GM12865 (cell line): ENCODE data around the gene DARS1.
"Not testable (repeated sequence)": the region's sequence is repeated elsewhere in the genome, so short reads cannot be mapped to it uniquely, and the experiment has no call there.

ENCODE experiments used
- DNase-seq: peaks from one replicate; pipeline ENCODE4 v3.0.0; 2010; ENCODE audit warnings: low read depth
- H3K4me3 ChIP-seq: 2 replicates; pipeline ENCODE4 v1.5.1; 2011; ENCODE audit warnings: mild to moderate bottlenecking, low read depth, low read length, control low read depth
- CTCF ChIP-seq: IDR thresholded peaks from 2 replicates; pipeline ENCODE4 v1.5.1; 2011; ENCODE audit warnings: low read length, control low read depth, low read depth, inconsistent platforms; ENCODE audit not compliant: insufficient read depth; ENCODE audit errors: missing control alignments

DARS1 gene

GRCh38 chr2:135893374-135893794 lies 92.0 kb downstream of the DARS1 start:
- peak; percentile 9 for DNase-seq
- TF ChIP-seq CTCF = no peak
- no peak overlapping the region for H3K4me3 ChIP-seq

- H3K4me3 ChIP-seq = no peak overlapping the region
- TF ChIP-seq CTCF = no peak
- no peak for DNase-seq
Measured at GRCh38 chr2:135890835-135891234, 94.6 kb downstream of the DARS1 start.

- no peak for TF ChIP-seq CTCF
- H3K4me3 ChIP-seq = no peak overlapping the region
- DNase-seq = no peak
Measured at GRCh38 chr2:135890149-135890548, 95.3 kb downstream of the DARS1 start.

GRCh38 chr2:135888587-135888986 lies 96.8 kb downstream of the DARS1 start:
- not testable (repeated sequence) for DNase-seq, H3K4me3 ChIP-seq

- H3K4me3 ChIP-seq = no peak overlapping the region
- TF ChIP-seq CTCF = no peak
- no peak for DNase-seq
Measured at GRCh38 chr2:135885709-135886108, 99.7 kb downstream of the DARS1 start.

GRCh38 chr2:135882415-135882814 lies 103.0 kb downstream of the DARS1 start:
- no peak for DNase-seq
- no peak overlapping the region for H3K4me3 ChIP-seq
- no peak for TF ChIP-seq CTCF

GRCh38 chr2:135876770-135877169 lies 108.7 kb downstream of the DARS1 start:
- peak overlapping the region; percentile 59 for H3K4me3 ChIP-seq

GRCh38 chr2:135876066-135876711 lies 109.2 kb downstream of the DARS1 start, which contains the start of gene MCM6:
Gene MCM6, minus strand, starts transcription at chr2:135876443. Its CDS starts 78 bp downstream, at chr2:135876365.
- peak; percentile 100 for DNase-seq
- no peak for TF ChIP-seq CTCF
- H3K4me3 ChIP-seq = peak within 1 kb of the TSS; percentile 64

More at GRCh38 chr2:135876770-135877169, 108.7 kb downstream of the DARS1 start:
- DNase-seq = not testable (repeated sequence)
